Measurements from ENCODE around the gene AGT. TPM values are rescaled to one million over a fixed set of nuclear protein-coding genes. Genes with fewer than 3 reads are reported as not detected.

AGT gene
- total RNA-seq, 1 donor from 2014 or later: 0.26 TPM

- Mint-ChIP-seq H3K27ac (ENCODE audit: unreplicated experiment) (peak overlapping the region; percentile 46), H3K4me3 (no peak overlapping the region), H3K36me3 (ENCODE audit: low read depth) (no peaks in the 10 kb centered on the region), H3K9me3 (no peaks in the 10 kb centered on the region), H3K27me3 (ENCODE audit: low read depth) (no peaks in the 10 kb centered on the region), H3K4me1 (peaks cover 52% of the 10 kb centered on the region)
- no peak for DNase-seq (ENCODE audit: low read depth, low spot score)
- TF ChIP-seq CTCF (conservative IDR thresholded peaks at IDR 0.05): no peak
Observed at GRCh38 chr1:230750986-230751625, 37.2 kb upstream of the AGT start.

GRCh38 chr1:230750576-230750975 is 36.7 kb upstream of the AGT start:
- no peak overlapping the region for H3K27ac Mint-ChIP-seq (ENCODE audit: unreplicated experiment)
- H3K27me3 Mint-ChIP-seq (ENCODE audit: low read depth): no peaks in the 10 kb centered on the region
- DNase-seq (ENCODE audit: low read depth, low spot score): no peak
- TF ChIP-seq CTCF (conservative IDR thresholded peaks at IDR 0.05): no peak
- no peaks in the 10 kb centered on the region for H3K9me3 Mint-ChIP-seq
- H3K4me3 Mint-ChIP-seq: no peak overlapping the region
- peaks cover 52% of the 10 kb centered on the region for H3K4me1 Mint-ChIP-seq
- no peaks in the 10 kb centered on the region for H3K36me3 Mint-ChIP-seq (ENCODE audit: low read depth)

GRCh38 chr1:230749635-230750034 is 35.7 kb upstream of the AGT start:
- no peaks in the 10 kb centered on the region for H3K36me3 Mint-ChIP-seq (ENCODE audit: low read depth)
- no peaks in the 10 kb centered on the region for H3K27me3 Mint-ChIP-seq (ENCODE audit: low read depth)
- DNase-seq (ENCODE audit: low read depth, low spot score): no peak
- H3K4me3 Mint-ChIP-seq: no peak overlapping the region
- no peak for TF ChIP-seq CTCF (conservative IDR thresholded peaks at IDR 0.05)
- H3K27ac Mint-ChIP-seq (ENCODE audit: unreplicated experiment): no peak overlapping the region
- no peaks in the 10 kb centered on the region for H3K9me3 Mint-ChIP-seq
- peaks cover 58% of the 10 kb centered on the region for H3K4me1 Mint-ChIP-seq

- Mint-ChIP-seq H3K36me3 (ENCODE audit: low read depth) (no peaks in the 10 kb centered on the region), H3K4me1 (peaks cover 58% of the 10 kb centered on the region), H3K27ac (ENCODE audit: unreplicated experiment) (no peak overlapping the region), H3K27me3 (ENCODE audit: low read depth) (no peaks in the 10 kb centered on the region), H3K9me3 (no peaks in the 10 kb centered on the region), H3K4me3 (no peak overlapping the region)
- no peak for DNase-seq (ENCODE audit: low read depth, low spot score)
- no peak for TF ChIP-seq CTCF (conservative IDR thresholded peaks at IDR 0.05)
Observed at GRCh38 chr1:230749150-230749549, 35.2 kb upstream of the AGT start.

- H3K27ac Mint-ChIP-seq (ENCODE audit: unreplicated experiment): no peak overlapping the region
Observed at GRCh38 chr1:230747890-230748800, 34.2 kb upstream of the AGT start.

More at GRCh38 chr1:230747890-230748800, 34.2 kb upstream of the AGT start:
- no peaks in the 10 kb centered on the region for H3K27me3 Mint-ChIP-seq (ENCODE audit: low read depth)
- peaks cover 52% of the 10 kb centered on the region for H3K4me1 Mint-ChIP-seq
- no peaks in the 10 kb centered on the region for H3K36me3 Mint-ChIP-seq (ENCODE audit: low read depth)
- no peaks in the 10 kb centered on the region for H3K9me3 Mint-ChIP-seq
- no peak for DNase-seq (ENCODE audit: low read depth, low spot score)
- H3K4me3 Mint-ChIP-seq: no peak overlapping the region
- no peak for TF ChIP-seq CTCF (conservative IDR thresholded peaks at IDR 0.05)

Data from neural crest cell (in vitro differentiated cells).